ENCODE measurements around the gene INPP4A.

INPP4A gene

DNA sequence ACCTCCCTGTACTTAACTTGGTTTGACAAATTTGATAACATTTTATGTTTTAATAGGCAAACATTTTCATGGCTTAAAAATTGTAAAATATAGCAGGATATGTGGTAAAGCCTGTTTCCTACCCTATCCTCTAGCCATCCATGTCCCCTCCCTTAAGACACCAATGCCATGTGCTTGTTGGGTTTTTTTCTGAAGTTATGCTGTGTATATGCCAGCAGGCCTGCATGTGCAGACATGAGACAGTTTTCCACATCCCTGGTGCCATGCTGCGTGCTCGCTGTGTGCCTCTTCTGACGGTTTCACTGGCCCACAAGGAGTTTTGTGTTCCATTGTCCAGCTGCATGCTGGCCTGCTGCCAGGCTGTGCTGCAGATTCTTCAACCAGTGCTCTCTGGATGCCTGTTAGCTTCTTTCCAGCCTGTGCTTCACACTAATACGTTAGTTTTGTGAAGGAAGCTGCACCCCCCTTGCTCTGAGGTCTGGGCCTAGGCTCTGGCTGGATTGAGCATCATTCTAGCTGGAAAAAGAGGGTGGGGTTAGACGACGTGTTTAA lies 16.9 kb downstream of the INPP4A start:
- DNase-seq: no peak

GRCh38 chr2:98463081-98463481 lies 18.4 kb downstream of the INPP4A start:
- DNase-seq: no peak

DNA sequence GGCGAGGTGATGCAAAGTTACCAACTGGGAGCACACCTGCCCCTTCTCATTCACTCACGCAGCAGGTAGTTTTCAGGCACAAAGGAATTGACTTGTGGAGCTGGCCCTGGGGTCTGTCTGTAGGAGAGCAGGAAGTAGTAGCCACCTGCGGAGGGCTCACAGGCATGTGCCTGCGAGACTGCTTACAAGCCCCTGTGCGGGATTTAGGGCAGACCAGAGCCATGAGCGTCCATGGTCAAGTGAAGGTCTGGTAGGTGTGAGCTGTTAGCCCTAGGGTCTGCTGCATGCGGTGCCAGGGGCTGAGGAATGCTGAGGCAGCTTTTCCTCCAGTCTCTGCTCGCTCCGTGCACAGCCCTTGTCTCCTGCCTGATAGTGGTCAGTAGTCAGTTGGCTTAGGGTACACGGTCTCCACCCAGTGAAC lies 18.9 kb downstream of the INPP4A start:
- DNase-seq: no peak

- DNase-seq: no peak
Observed at GRCh38 chr2:98463988-98464771, 19.5 kb downstream of the INPP4A start.

DNA sequence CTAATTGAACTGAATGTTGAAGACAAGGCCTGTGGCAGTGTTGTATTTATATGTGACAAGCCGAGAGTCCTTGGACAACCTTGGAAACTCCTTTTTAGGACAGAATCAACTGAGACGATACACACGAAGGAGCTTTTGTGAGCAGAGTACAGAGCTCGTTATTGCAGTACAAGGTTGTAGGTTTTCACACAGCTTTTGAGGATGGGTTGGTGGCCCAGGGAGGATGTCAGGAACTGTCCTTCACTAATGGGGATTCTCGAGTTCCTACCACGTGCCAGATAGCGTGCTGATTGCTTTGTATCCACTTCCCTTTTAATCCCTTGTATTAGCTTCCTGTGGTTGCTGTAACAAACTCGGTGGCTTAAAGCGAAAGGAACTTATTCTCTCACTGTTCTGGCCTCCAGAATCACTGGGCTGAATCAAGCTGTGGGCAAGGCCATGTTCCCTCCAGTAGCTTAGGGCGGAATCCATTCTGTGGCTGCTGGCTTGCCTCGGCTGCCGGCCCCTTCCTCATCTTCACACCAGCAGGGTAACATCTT lies 20.2 kb downstream of the INPP4A start:
- DNase-seq: no peak

DNA sequence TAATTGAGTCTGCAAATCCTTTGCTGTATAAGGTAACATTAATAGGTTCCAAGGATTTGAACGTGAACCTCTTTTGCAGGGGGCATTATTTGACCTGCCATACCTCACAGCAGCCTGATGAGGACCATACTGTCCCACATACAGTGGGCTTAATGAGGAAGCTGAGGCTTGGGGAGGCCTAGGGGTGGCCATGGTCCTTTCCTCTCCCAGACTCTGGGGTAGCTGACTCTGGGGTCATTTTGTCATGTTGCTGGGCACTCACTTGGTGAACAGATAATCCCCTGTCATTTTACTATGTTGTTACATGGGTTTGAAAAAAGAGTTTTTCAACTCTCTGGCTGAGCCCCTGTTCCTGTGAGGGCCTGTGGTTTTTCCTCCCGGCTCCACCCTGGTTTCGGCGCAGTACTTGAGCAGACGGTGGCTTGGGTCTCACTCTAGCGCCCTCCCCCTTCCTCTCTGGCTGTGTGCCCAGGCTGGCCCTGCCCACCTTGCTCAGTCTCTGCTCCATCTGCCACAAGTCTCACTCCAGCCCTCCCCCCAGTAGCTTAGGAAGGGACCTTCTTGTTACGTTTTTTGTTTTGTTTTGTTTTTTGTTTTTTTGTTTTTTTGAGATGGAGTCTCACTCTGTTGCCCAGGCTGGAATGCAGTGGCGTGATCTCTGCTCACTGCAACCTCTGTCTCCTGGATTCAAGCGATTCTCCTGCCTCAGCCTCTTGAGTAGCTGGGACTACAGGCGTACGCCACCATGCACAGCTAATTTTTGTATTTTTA lies 21.0 kb downstream of the INPP4A start:
- peak; percentile 3 for DNase-seq

DNA sequence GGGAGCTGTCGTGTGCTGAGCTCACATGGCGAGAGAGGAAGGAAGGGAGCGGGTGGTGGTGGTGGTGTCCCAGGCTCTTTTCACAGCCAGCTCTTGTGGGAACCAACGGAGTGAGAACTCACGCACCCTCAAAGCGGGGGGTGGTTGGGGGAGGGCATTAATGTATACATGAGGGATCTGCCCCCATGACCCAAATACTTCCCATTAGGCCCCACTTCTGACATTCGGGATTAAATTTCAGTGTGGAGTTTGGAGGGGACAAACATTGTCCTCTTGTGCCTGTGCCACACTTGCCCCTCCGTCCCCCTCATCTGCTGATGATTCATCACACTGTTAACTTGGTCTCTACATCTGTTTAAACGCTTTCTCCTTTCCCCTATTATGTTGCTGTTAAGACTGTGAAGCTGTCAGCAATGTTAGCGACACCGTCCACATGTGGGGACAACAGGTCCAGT lies 22.5 kb downstream of the INPP4A start:
- no peak for DNase-seq

GRCh38 chr2:98467652-98468051 lies 23.0 kb downstream of the INPP4A start:
- no peak for DNase-seq

GRCh38 chr2:98468621-98469236 lies 24.1 kb downstream of the INPP4A start:
- DNase-seq: no peak

- DNase-seq: no peak
Observed at GRCh38 chr2:98469862-98470544, 25.3 kb downstream of the INPP4A start.

DNA sequence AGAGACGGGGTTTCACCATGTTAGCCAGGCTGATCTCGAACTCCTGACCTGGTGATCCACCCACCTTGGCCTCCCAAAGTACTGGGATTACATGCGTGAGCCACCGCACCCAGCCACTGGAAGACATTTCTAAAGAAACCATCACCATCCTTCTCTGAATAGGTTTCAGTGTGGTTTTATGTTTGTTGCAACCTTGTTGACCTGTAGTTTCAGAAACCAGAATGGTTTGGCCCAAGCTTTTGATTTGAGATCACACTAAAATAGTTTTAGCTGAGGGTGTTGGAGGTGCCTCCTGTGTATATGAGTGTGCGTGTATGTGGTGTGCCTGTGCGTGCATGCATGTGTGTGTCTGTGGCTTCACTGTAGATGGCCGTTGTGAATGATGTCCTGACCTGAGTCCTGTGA lies 26.2 kb downstream of the INPP4A start:
- DNase-seq: no peak

- no peak for DNase-seq
Observed at GRCh38 chr2:98471402-98472131, 26.9 kb downstream of the INPP4A start.

DNA sequence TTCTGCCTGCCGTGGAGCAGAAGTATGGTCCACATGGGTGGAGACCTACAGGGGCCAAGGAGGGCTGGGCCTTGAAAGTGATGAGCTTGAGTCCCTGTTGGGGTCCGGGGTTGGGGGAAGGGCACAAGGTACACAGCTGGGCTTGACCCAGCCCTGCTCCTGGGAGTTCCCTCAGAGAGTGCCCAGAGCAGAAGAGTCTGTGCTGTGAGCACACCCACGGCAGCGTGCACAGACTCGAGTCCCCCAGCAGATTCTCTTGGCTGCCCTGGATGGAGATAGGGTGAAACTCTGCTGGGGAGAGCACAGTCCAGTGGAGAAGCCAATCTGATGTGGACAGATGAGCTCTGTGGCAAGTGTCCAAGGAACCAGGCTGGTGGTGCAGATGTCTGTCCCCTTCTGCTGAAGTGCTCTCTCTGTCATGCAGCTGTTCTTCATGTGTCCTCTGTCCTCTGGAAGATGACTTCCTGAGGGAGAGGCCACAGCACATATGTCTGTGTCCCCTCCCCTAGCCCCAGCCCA lies 27.5 kb downstream of the INPP4A start:
- no peak for DNase-seq

GRCh38 chr2:98472961-98473746 lies 28.5 kb downstream of the INPP4A start:
- no peak for DNase-seq

- DNase-seq: no peak
Observed at GRCh38 chr2:98473995-98474780, 29.5 kb downstream of the INPP4A start.

DNA sequence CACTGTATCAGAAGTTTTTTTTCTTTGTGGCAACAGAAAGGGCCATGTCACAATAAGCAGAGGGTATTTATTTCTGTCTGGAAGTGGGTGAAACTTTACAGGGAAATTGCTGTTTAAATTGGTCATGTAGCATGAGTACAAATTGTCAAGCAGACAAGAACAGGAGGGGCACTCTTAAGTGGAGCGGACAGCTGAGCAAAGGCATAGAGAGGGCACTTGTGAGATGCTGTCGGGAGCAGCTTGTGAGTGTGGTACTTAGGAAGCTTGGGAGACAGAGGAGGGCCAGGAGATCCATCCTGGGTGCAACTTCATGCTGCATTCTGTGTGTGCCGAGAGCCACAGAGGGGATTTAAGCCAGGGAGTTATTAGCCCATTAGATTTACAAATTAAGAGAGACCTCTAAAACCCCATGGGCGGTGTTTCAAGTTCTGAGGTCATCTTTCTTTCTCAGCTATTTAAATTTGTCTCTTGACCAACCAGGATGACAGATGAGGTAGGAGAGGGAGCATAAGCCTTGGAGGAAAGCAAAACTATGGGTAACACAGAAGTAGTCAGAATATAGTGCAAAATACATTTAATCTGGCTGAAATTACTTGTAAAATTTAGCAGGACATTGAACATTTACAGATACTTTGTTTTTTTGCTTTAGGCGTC lies 30.4 kb downstream of the INPP4A start:
- DNase-seq: no peak

- no peak for DNase-seq
Observed at GRCh38 chr2:98476192-98476868, 31.7 kb downstream of the INPP4A start.

DNA sequence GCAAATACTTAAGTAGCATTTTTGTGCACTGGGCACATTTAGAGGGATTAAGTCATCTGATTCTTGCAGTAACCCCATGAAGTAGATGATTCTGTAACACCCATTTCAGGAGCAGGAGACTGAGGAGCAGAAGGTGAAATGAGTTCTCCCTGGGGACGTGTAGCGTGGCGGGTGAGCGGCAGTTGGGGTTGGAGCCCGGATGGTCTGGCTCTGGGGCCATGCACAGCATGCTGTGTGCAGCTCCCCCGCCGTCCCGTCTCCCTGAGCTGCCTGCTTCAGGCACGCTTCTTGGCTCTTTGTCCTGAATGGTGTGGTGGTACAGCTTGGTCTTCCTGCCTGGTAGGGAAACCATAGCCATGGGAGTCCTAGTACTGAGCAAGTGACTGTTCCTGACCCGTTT lies 32.4 kb downstream of the INPP4A start:
- no peak for DNase-seq

DNA sequence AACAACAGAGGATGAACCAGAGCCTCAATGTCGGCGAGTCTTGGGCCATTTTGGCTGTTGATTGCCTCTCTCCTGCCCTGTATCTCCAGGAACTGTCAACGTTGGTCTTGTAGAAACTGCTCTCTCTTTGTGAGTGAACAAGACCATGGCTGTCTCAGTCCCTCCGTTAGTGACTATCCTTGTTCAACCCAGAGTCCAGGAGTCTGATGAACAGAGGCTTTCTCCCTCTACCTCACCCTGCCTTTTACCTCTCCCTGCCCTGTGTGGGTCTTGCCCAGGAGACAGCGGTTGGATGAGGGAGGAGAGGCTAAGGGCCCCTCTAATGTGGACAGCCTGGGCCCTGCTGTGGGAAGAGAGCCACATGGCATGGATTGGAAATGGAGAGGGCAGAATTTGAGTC lies 32.8 kb downstream of the INPP4A start:
- DNase-seq: no peak
